D721Med (cell line): Measurements from ENCODE around the gene EPB41L4A.
A peak's percentile ranks its signal among the peaks of the same experiment; 100 is the strongest.

ENCODE experiments used
- DNase-seq: peaks from one replicate; pipeline ENCODE4 v3.0.0; 2011; ENCODE audit warnings: low spot score; ENCODE audit not compliant: insufficient read length
- FAIRE-seq: peaks from 2 replicates; lab custom pipeline; 2011; peaks lifted over from hg19 to GRCh38; lab: Jason Lieb, UNC
- CTCF ChIP-seq: IDR thresholded peaks from 2 replicates; pipeline ENCODE4 v1.5.1; 2012; ENCODE audit warnings: mild to moderate bottlenecking, control low read depth; ENCODE audit not compliant: insufficient read depth; ENCODE audit errors: missing control alignments

Gene EPB41L4A

GRCh38 chr5:112275671-112276070, 143.4 kb downstream of the EPB41L4A start:
- no peak for DNase-seq
- no peak for TF ChIP-seq CTCF
- no peak for FAIRE-seq

- no peak for TF ChIP-seq CTCF
- no peak for DNase-seq
- no peak for FAIRE-seq
Observed at GRCh38 chr5:112270299-112271293, 148.5 kb downstream of the EPB41L4A start.

GRCh38 chr5:112267231-112267630, 151.8 kb downstream of the EPB41L4A start:
- FAIRE-seq (no peak), DNase-seq (no peak)
- no peak for TF ChIP-seq CTCF

- no peak for TF ChIP-seq CTCF
- DNase-seq (no peak), FAIRE-seq (peak; percentile 35)
Observed at GRCh38 chr5:112264666-112265065, 154.4 kb downstream of the EPB41L4A start.

GRCh38 chr5:112264151-112264550, 154.9 kb downstream of the EPB41L4A start:
- TF ChIP-seq CTCF: no peak
- DNase-seq (no peak), FAIRE-seq (no peak)

GRCh38 chr5:112263469-112263868, 155.6 kb downstream of the EPB41L4A start:
- DNase-seq (no peak), FAIRE-seq (no peak)
- TF ChIP-seq CTCF: no peak

- DNase-seq (no peak), FAIRE-seq (no peak)
- no peak for TF ChIP-seq CTCF
Observed at GRCh38 chr5:112258571-112258970, 160.5 kb downstream of the EPB41L4A start.
